HG02981 (cell line): Measurements from ENCODE around the gene RBKS.

ENCODE experiments used
- ATAC-seq: cut with Tn5 transposase; IDR thresholded peaks from one replicate; pipeline ENCODE4 v1.9.1; 2021; ENCODE audit warnings: mild to moderate bottlenecking, moderate library complexity; ENCODE audit not compliant: unreplicated experiment

The RBKS gene

GRCh38 chr2:27738349-27739057 is 151.7 kb downstream of the RBKS start:
- ATAC-seq: no peak

DNA sequence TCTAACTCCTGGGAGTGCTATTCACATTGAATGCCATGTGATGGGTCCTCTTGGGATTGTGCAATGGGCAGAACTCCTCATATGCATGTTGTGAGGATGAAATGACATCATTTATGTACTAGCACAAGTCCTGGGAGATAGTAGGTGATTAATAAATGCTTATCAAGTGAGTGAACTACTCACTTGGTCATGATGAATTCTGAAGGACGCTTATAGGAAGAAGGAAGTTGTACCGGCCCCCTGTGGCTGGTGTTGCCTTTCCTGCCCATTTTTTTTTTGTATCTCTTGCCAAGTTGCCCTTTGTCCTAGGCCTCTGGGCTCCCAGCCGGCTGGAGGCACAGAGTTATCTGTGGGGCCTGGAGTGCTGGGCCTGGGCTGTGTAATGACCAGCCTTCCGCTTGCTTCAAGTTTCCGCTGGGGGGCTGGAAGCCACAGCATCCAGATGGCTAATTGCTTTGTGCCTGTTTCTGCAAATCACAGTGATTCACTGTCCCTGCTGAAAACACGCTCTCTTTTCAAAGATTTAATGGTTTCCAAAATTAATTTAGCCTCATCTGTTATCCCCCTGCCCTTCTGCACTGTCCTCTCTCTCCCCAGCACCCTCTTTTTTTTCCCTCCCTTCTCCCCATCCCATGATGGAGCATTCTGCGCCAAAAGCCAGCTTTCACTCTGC is 152.4 kb downstream of the RBKS start:
- no peak for ATAC-seq

- no peak for ATAC-seq
Measured at GRCh38 chr2:27736890-27737204, 153.3 kb downstream of the RBKS start.

DNA sequence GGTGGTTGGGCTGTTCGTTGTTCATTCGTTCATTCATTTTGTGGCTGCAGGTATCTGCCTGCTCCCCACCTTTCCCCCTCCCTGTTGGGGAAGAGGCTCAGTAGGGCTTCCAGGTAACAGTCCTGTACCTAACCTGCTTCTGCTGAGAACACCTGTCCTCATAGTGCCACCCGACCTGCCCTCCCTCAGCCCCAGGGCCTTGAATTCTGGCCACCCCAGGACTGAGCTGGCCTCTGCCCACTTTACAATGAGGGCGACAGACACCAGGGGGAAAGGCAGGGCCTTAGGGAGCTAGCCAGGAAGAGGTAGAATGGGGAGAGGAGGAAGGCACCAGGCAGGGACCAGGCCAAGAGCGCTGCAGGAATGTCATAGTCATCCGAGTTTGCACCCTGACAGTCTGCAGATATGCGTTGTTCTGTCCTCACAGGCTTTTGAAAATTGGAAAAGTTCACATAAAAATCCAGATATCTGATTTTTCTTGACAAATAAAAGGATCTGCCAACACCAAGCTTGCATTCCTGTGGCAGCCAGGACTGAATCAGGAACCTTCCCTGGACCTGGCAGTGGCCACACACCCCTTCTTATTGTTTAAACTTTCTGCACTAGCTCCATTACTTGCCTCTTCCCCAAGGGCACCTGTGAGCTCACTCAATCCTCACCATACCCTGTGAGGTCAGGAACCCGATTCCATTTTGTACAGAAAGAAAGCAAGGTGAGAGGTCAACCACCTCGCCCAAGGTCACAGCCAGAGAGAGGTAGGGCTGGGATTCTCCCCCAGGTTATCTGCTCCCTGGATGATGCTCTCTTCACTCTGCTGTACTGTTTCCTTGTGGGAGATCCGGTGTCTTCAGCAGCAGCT is 153.9 kb downstream of the RBKS start:
- ATAC-seq: no peak

- ATAC-seq: no peak
Measured at GRCh38 chr2:27735263-27735904, 154.8 kb downstream of the RBKS start.

DNA sequence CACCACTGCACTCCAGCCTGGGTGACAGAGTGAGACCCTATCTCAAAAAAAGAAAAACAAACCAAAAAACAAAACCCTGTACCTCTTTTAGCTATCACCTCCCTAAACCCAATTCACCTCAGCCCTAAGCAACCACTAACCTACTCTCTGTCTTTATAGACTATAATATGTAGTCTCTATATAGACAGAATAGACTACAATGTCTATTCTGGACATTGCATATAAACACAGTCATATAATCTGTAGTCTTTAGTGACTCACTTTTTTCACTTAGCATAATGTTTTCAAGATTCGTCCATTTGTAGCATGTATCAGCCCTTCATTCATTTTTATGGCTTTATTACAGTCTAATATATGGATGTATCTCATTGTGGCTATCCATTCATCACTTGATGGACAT is 155.9 kb downstream of the RBKS start:
- ATAC-seq: no peak
